HepG2 (cell line): ENCODE measurements around the gene KLF6. TPM values are rescaled to one million over a fixed set of nuclear protein-coding genes. Genes with fewer than 3 reads are reported as not detected.

ENCODE experiments used
- BRCA1 ChIP-seq: sonication (generic); formaldehyde crosslinking; IDR thresholded peaks from 2 replicates; pipeline ENCODE4 v1.4.0; 2020; ENCODE audit warnings: missing genetic modification reagents
- ELK4 ChIP-seq: sonication (generic); formaldehyde crosslinking; IDR thresholded peaks from 2 replicates; pipeline ENCODE4 v1.9.0; 2021; ENCODE audit warnings: missing genetic modification reagents, borderline replicate concordance
- HDAC6 ChIP-seq: fragments of 200-600 bp; sonication (generic); IDR thresholded peaks from 2 replicates; pipeline ENCODE4 v1.7.0; 2017; ENCODE audit warnings: mild to moderate bottlenecking, antibody characterized with exemption, low read length, low read depth
- HMGA1 ChIP-seq: sonication (generic); formaldehyde crosslinking; conservative IDR thresholded peaks from 2 replicates; pipeline ENCODE4 v1.4.0; 2020; ENCODE audit warnings: missing genetic modification reagents
- HOXA5 ChIP-seq: sonication (generic); formaldehyde crosslinking; IDR thresholded peaks from 2 replicates; pipeline ENCODE4 v1.4.0; 2020; ENCODE audit warnings: missing genetic modification reagents
- KAT8 ChIP-seq: IDR thresholded peaks from 2 replicates; pipeline ENCODE4 v1.6.1; 2016; ENCODE audit warnings: missing genetic modification reagents, missing compliant biosample characterization
- NFATC3 ChIP-seq: sonication (generic); formaldehyde crosslinking; IDR thresholded peaks from 2 replicates; pipeline ENCODE4 v1.5.1; 2020; ENCODE audit warnings: mild to moderate bottlenecking, missing genetic modification reagents
- RELA ChIP-seq: sonication (generic); formaldehyde crosslinking; IDR thresholded peaks from 2 replicates; pipeline ENCODE4 v1.4.0; 2020; ENCODE audit warnings: missing genetic modification reagents
- RXRB ChIP-seq: IDR thresholded peaks from 2 replicates; pipeline ENCODE4 v1.6.1; 2016; ENCODE audit warnings: borderline replicate concordance, missing genetic modification reagents, missing compliant biosample characterization
- SIX1 ChIP-seq: sonication (generic); formaldehyde crosslinking; IDR thresholded peaks from 2 replicates; pipeline ENCODE4 v1.4.0; 2020; ENCODE audit warnings: missing genetic modification reagents, borderline replicate concordance
- TBL1XR1 ChIP-seq: fragments of 150-350 bp; IDR thresholded peaks from 2 replicates; pipeline ENCODE4 v1.6.1; 2014; ENCODE audit warnings: borderline replicate concordance, low read length; ENCODE audit not compliant: partially characterized antibody
- ZBED4 ChIP-seq: sonication (generic); formaldehyde crosslinking; IDR thresholded peaks from 2 replicates; pipeline ENCODE4 v1.4.0; 2020; ENCODE audit warnings: missing genetic modification reagents, borderline replicate concordance
- ZFP36 ChIP-seq: fragments of 150-350 bp; IDR thresholded peaks from 2 replicates; pipeline ENCODE4 v1.6.1; 2018; ENCODE audit warnings: borderline replicate concordance, low read length, low read depth; ENCODE audit not compliant: partially characterized antibody
- ZNF101 ChIP-seq: sonication (generic); formaldehyde crosslinking; IDR thresholded peaks from 2 replicates; pipeline ENCODE4 v1.4.0; 2020; ENCODE audit warnings: mild to moderate bottlenecking, low read depth, missing genetic modification reagents, borderline replicate concordance
- ZNF253 ChIP-seq: sonication (generic); formaldehyde crosslinking; IDR thresholded peaks from 2 replicates; pipeline ENCODE4 v1.8.0; 2022; ENCODE audit warnings: mild to moderate bottlenecking, missing genetic modification reagents, borderline replicate concordance
- ZNF317 ChIP-seq: sonication (generic); formaldehyde crosslinking; IDR thresholded peaks from 2 replicates; pipeline ENCODE4 v1.5.0; 2020; ENCODE audit warnings: mild to moderate bottlenecking, missing genetic modification reagents
- ZNF34 ChIP-seq: sonication (generic); formaldehyde crosslinking; IDR thresholded peaks from 2 replicates; pipeline ENCODE4 v1.4.0; 2020; ENCODE audit warnings: mild to moderate bottlenecking, missing genetic modification reagents, borderline replicate concordance
- ZNF646 ChIP-seq: sonication (generic); formaldehyde crosslinking; IDR thresholded peaks from 2 replicates; pipeline ENCODE4 v1.9.0; 2021; ENCODE audit warnings: mild to moderate bottlenecking, missing genetic modification reagents
- ZNF7 ChIP-seq: IDR thresholded peaks from 2 replicates; pipeline ENCODE4 v1.6.1; 2016; ENCODE audit warnings: missing biosample characterization, missing genetic modification reagents
- polyA plus RNA-seq, 8 experiments: library from polyadenylated mRNA; depleted of rRNA in 3 of 8; stranded (reverse) in 7 of 8; unstranded in 1 of 8; fragments of >200 nt; fragmentation: Illumina TruSeq in 4 of 8; extraction: Trizol in 4 of 8; gene quantifications; 2 replicates each; pipeline versions ENCODE4 v1.2.1 to v1.2.3, GENCODE V29; 2011 to 2016; ENCODE audit warnings: low read depth in 4 of 8, missing spikeins in 1 of 8, mixed read lengths in 1 of 8; ENCODE audit not compliant: insufficient read depth in 1 of 8
- total RNA-seq, 5 experiments: library from RNA; depleted of rRNA; stranded (reverse); fragments of >200 nt; fragmentation: Illumina TruSeq; extraction: Trizol; gene quantifications; 2 replicates each; pipeline ENCODE4 v1.2.3, GENCODE V29; 2016; ENCODE audit warnings: low read depth in 1 of 5

Gene KLF6
- total and polyA plus RNA-seq, 2 of the 13 experiments (the other 11 are each of a cell fraction or from before 2014, with no cell fraction given): 27.0 to 71.9 TPM

- no peak; the same call in none of the 2 replicates for TF ChIP-seq ZNF7 (CRISPR knock-in tag)
- TF ChIP-seq RELA (CRISPR knock-in tag): no peak
- TF ChIP-seq RXRB (CRISPR knock-in tag): 0 out of 2 replicates have a peak, but pooled peaks have one; percentile 57
- TF ChIP-seq BRCA1: no peak
- TF ChIP-seq SIX1: peak; percentile 89
- TF ChIP-seq ZNF253 (CRISPR knock-in tag): no peak
- no peak for TF ChIP-seq HDAC6
- TF ChIP-seq ZNF646 (CRISPR knock-in tag): no peak
- TF ChIP-seq ZNF34 (CRISPR knock-in tag): no peak
- no peak for TF ChIP-seq ZBED4 (CRISPR knock-in tag)
- TF ChIP-seq HMGA1 (CRISPR knock-in tag): no peak
- TF ChIP-seq KAT8: peak; percentile 38; the same call in 1 of the 2 replicates
- TF ChIP-seq ELK4 (CRISPR knock-in tag): no peak
- TF ChIP-seq TBL1XR1: peak; percentile 11
- no peak for TF ChIP-seq ZFP36
- no peak for TF ChIP-seq HOXA5
- TF ChIP-seq ZNF317 (CRISPR knock-in tag): no peak
- no peak for TF ChIP-seq ZNF101 (CRISPR knock-in tag)
- no peak for TF ChIP-seq NFATC3
Measured at GRCh38 chr10:3740157-3740871, 44.7 kb downstream of the KLF6 start (continued).
